Measurements from ENCODE around the gene OR14C36.

Gene OR14C36

GRCh38 chr1:248373761-248374160 is 25.2 kb downstream of the OR14C36 start:
- no peaks in the 10 kb centered on the region for H3K36me3 ChIP-seq (ENCODE audit: control insufficient read depth in 2 of 2, insufficient read depth in 1 of 2, low read length in 2 of 2)
- no peak overlapping the region for H3K27ac ChIP-seq (ENCODE audit: extremely low read depth, low read depth, low read length)
- ChIA-PET POLR2A (no interaction called here), CTCF (no interaction called here)
- no peaks in the 10 kb centered on the region for H3K4me1 ChIP-seq (ENCODE audit: control insufficient read depth, insufficient read depth, low read length)
- H3K9me3 ChIP-seq (ENCODE audit: control insufficient read depth, insufficient read depth, low read depth, low read length): no peaks in the 10 kb centered on the region
- no peak for TF ChIP-seq ZNF580 (tag by site-specific recombination; IDR thresholded peaks at IDR 0.05)
- no peak for TF ChIP-seq FEZF1 (tag by site-specific recombination; IDR thresholded peaks at IDR 0.05)
- TF ChIP-seq ZNF776 (tag by site-specific recombination; IDR thresholded peaks at IDR 0.05; ENCODE audit: borderline replicate concordance): no peak
- no peak for TF ChIP-seq ZBTB8A (tag by site-specific recombination; IDR thresholded peaks at IDR 0.05)
- TF ChIP-seq ZNF677 (tag by site-specific recombination; IDR thresholded peaks at IDR 0.05): no peak
- TF ChIP-seq ZNF362 (tag by site-specific recombination; IDR thresholded peaks at IDR 0.05): no peak
- TF ChIP-seq TCF7L2 (IDR thresholded peaks at IDR 0.05; ENCODE audit: borderline replicate concordance, low read depth, low read length): no peak
- TF ChIP-seq ZNF660 (tag by site-specific recombination; IDR thresholded peaks at IDR 0.05): no peak
- TF ChIP-seq SP7 (tag by site-specific recombination; IDR thresholded peaks at IDR 0.05): no peak
- no peak for TF ChIP-seq ZNF837 (tag by site-specific recombination; IDR thresholded peaks at IDR 0.05)
- no peak for TF ChIP-seq ZNF175 (tag by site-specific recombination; IDR thresholded peaks at IDR 0.05)
- TF ChIP-seq ZNF184 (tag by site-specific recombination; IDR thresholded peaks at IDR 0.05): no peak
- TF ChIP-seq ZNF513 (tag by site-specific recombination; IDR thresholded peaks at IDR 0.05): no peak
- TF ChIP-seq ZNF140 (tag by site-specific recombination; IDR thresholded peaks at IDR 0.05): no peak
- TF ChIP-seq ZNF341 (tag by site-specific recombination; IDR thresholded peaks at IDR 0.05; ENCODE audit: low read depth): no peak
- TF ChIP-seq MYNN (tag by site-specific recombination; IDR thresholded peaks at IDR 0.05; ENCODE audit: borderline replicate concordance): no peak
- TF ChIP-seq BCL11B (tag by site-specific recombination; IDR thresholded peaks at IDR 0.05; ENCODE audit: low read depth): no peak
- TF ChIP-seq ZIC2 (tag by site-specific recombination; IDR thresholded peaks at IDR 0.05): no peak
- TF ChIP-seq IKZF3 (tag by site-specific recombination; IDR thresholded peaks at IDR 0.05): no peak
- no peak for TF ChIP-seq GFI1B (tag by site-specific recombination; IDR thresholded peaks at IDR 0.05)
- no peak overlapping the region for H3K4me3 ChIP-seq (ENCODE audit: low read depth, low read length)

GRCh38 chr1:248375446-248375845 is 26.9 kb downstream of the OR14C36 start, which contains the start of gene OR2T6:
Gene OR2T6, plus strand, starts transcription at chr1:248375746. Its CDS starts 11,863 bp downstream, at chr1:248387609.
- CTCF ChIA-PET: no interaction called here
- Histone ChIP-seq H3K36me3 (ENCODE audit: control insufficient read depth in 2 of 2, insufficient read depth in 1 of 2, low read length in 2 of 2) (no peaks in the 10 kb centered on the region), H3K4me3 (ENCODE audit: low read depth, low read length) (no peak within 1 kb of the TSS), H3K27ac (ENCODE audit: extremely low read depth, low read depth, low read length) (no peak within 1 kb of the TSS), H3K4me1 (ENCODE audit: control insufficient read depth, insufficient read depth, low read length) (no peaks in the 10 kb centered on the region), H3K9me3 (ENCODE audit: control insufficient read depth, insufficient read depth, low read depth, low read length) (no peaks in the 10 kb centered on the region)
- POLR2A ChIA-PET: no interaction called here
- TF ChIP-seq ZNF580 (tag by site-specific recombination; IDR thresholded peaks at IDR 0.05) (no peak), ZNF560 (tag by site-specific recombination; IDR thresholded peaks at IDR 0.05; ENCODE audit: borderline replicate concordance) (no peak), ZNF19 (tag by site-specific recombination; IDR thresholded peaks at IDR 0.05; ENCODE audit: low read depth) (no peak), OVOL3 (tag by site-specific recombination; IDR thresholded peaks at IDR 0.05) (no peak), ZFP3 (tag by site-specific recombination; IDR thresholded peaks at IDR 0.05; ENCODE audit: low read depth) (no peak), SALL2 (tag by site-specific recombination; IDR thresholded peaks at IDR 0.05; ENCODE audit: borderline replicate concordance) (no peak), ZSCAN30 (tag by site-specific recombination; IDR thresholded peaks at IDR 0.05) (no peak), PRDM2 (tag by site-specific recombination; IDR thresholded peaks at IDR 0.05; ENCODE audit: borderline replicate concordance) (no peak)

Data from HEK293 (cell line).